HL-60 (cell line): ENCODE data around the gene NANOS2.

Experiments
- DNase-seq, 2 experiments: peaks; one replicate each; pipeline ENCODE4 v3.0.0-alpha.2; 2010 to 2020; ENCODE audit warnings: low read depth in 1 of 2, low spot score in 1 of 2
- H3K27ac ChIP-seq: fragments of 250-450 bp; sonication (Bioruptor Pico); replicated peaks from 2 replicates; pipeline ENCODE4 v1.5.1; 2020; ENCODE audit warnings: mild to moderate bottlenecking, moderate library complexity
- H3K27me3 ChIP-seq: fragments of 250-450 bp; sonication (Bioruptor Pico); 2 replicates; pipeline ENCODE4 v1.5.1; 2021; ENCODE audit warnings: mild to moderate bottlenecking, moderate library complexity; ENCODE audit not compliant: insufficient read depth, poor library complexity, severe bottlenecking
- H3K4me3 ChIP-seq: replicated peaks from 2 replicates; pipeline ENCODE4 v1.5.1; 2011; ENCODE audit warnings: mild to moderate bottlenecking, control low read depth, low read length; ENCODE audit not compliant: insufficient read depth
- GABPA ChIP-seq: IDR thresholded peaks from 2 replicates; pipeline ENCODE4 v1.6.1; 2012; ENCODE audit warnings: low read depth
- POLR2AphosphoS5 ChIP-seq: IDR thresholded peaks from 2 replicates; pipeline ENCODE4 v1.6.1; 2012; ENCODE audit warnings: low read depth
- SPI1 ChIP-seq: IDR thresholded peaks from 2 replicates; pipeline ENCODE4 v1.6.1; 2012; ENCODE audit warnings: low read depth, mild to moderate bottlenecking, borderline replicate concordance
- TF ChIP-seq, protein P1 (sequence below): IDR thresholded peaks from one replicate; pipeline ENCODE4 v1.5.1; 2011; ENCODE audit warnings: low read length, control low read depth, inconsistent platforms; ENCODE audit not compliant: insufficient read depth
- TF ChIP-seq, protein P2 (sequence below): IDR thresholded peaks from 2 replicates; pipeline ENCODE4 v1.6.1; 2012; ENCODE audit warnings: low read depth; ENCODE audit not compliant: insufficient replicate concordance

Gene NANOS2

DNA sequence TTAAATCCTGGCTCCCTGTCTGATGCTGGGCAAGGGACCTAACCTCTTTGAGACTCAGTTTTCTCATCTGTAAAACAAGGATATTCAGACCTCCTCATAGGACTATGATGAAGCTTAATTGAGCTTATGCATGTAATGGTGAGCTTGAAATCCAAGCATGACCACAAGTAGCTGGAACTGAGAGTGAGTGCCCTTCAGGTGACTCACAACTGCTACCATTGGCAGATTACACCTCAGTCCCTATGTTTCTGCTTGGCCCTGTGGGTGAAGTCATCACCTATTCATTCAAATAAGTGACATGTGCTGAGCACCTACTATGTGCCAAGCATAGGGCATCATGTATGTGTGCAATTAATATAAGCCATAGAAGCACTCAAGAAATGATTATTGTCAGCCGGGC lies 33.3 kb upstream of the NANOS2 start:
- TF ChIP-seq POLR2AphosphoS5 (no peak), GABPA (no peak), SPI1 (no peak)
- TF ChIP-seq, protein P1, sequence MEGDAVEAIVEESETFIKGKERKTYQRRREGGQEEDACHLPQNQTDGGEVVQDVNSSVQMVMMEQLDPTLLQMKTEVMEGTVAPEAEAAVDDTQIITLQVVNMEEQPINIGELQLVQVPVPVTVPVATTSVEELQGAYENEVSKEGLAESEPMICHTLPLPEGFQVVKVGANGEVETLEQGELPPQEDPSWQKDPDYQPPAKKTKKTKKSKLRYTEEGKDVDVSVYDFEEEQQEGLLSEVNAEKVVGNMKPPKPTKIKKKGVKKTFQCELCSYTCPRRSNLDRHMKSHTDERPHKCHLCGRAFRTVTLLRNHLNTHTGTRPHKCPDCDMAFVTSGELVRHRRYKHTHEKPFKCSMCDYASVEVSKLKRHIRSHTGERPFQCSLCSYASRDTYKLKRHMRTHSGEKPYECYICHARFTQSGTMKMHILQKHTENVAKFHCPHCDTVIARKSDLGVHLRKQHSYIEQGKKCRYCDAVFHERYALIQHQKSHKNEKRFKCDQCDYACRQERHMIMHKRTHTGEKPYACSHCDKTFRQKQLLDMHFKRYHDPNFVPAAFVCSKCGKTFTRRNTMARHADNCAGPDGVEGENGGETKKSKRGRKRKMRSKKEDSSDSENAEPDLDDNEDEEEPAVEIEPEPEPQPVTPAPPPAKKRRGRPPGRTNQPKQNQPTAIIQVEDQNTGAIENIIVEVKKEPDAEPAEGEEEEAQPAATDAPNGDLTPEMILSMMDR = no peak
- TF ChIP-seq, protein P2, sequence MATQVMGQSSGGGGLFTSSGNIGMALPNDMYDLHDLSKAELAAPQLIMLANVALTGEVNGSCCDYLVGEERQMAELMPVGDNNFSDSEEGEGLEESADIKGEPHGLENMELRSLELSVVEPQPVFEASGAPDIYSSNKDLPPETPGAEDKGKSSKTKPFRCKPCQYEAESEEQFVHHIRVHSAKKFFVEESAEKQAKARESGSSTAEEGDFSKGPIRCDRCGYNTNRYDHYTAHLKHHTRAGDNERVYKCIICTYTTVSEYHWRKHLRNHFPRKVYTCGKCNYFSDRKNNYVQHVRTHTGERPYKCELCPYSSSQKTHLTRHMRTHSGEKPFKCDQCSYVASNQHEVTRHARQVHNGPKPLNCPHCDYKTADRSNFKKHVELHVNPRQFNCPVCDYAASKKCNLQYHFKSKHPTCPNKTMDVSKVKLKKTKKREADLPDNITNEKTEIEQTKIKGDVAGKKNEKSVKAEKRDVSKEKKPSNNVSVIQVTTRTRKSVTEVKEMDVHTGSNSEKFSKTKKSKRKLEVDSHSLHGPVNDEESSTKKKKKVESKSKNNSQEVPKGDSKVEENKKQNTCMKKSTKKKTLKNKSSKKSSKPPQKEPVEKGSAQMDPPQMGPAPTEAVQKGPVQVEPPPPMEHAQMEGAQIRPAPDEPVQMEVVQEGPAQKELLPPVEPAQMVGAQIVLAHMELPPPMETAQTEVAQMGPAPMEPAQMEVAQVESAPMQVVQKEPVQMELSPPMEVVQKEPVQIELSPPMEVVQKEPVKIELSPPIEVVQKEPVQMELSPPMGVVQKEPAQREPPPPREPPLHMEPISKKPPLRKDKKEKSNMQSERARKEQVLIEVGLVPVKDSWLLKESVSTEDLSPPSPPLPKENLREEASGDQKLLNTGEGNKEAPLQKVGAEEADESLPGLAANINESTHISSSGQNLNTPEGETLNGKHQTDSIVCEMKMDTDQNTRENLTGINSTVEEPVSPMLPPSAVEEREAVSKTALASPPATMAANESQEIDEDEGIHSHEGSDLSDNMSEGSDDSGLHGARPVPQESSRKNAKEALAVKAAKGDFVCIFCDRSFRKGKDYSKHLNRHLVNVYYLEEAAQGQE = no peak
- no peak for DNase-seq
- Histone ChIP-seq H3K27ac (no peak overlapping the region), H3K27me3 (no peaks in the 10 kb centered on the region), H3K4me3 (no peak overlapping the region)

DNA sequence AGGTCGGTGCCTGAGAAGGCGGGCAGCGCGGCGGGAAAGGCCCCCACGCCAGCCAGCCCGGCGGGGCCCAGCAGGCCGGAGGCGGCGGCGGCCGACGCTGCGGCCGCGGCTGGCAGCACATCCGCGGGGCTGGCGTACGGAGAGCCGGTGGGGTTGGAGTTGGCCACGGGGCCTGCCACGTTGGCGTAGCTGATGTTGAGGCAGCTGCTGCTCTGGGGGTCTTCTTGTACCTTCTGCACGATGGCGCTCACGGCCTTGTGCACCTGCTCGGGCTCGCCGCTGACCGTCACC lies 25.9 kb upstream of the NANOS2 start:
- TF ChIP-seq, protein P2 = no peak
- TF ChIP-seq GABPA (no peak), SPI1 (no peak), POLR2AphosphoS5 (no peak)
- no peak for DNase-seq
- Histone ChIP-seq H3K27ac (no peak overlapping the region), H3K27me3 (peaks cover 18% of the 10 kb centered on the region), H3K4me3 (no peak overlapping the region)

DNA sequence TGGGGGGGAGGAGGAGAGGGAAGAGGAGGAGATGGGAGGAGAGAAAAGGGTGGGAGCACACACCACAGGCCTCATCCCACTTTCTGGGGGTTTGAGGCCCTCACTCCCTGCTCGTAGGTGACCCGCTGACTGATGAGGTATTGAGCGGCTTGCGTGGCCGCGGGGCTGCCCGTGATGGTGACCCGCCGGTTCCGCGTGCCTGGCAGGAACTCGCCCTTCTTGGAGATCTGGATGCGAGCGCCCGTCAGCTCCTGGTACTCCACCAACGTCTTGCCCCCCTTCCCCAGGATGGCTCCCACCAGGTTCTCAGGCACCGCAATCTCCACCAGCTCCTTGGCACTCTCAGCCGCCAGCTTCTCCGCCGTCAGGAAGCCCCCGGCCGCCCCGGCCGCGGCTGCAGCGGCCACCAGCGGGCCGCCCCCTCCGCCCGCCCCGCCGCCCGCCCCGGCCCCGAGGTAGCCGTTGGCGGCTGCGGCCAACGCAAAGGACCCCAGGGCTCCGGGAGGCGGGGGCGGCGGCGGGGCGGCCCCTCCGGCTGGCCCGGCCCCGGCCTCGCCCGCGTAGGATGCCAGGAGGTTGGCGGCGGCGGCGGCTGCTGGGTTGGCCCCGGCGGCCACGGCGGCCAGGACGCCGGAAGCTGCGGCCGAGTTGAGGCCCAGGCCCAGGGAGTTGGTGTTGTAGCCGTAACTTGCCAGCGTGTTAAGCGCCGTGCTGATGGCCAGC lies 25.4 kb upstream of the NANOS2 start:
- no peak for TF ChIP-seq GABPA
- TF ChIP-seq, protein P1 = no peak
- TF ChIP-seq SPI1 = no peak
- TF ChIP-seq POLR2AphosphoS5 = no peak
- TF ChIP-seq, protein P2 = no peak

More for the DNA sequence above, 25.4 kb upstream of the NANOS2 start:
- no peak overlapping the region for H3K4me3 ChIP-seq
- no peak overlapping the region for H3K27ac ChIP-seq
- no peak for DNase-seq
- H3K27me3 ChIP-seq = peaks cover 18% of the 10 kb centered on the region
